OCI-LY7 (cell line): ENCODE results near the gene GNLY.

Experiments
- EZH2phosphoT487 ChIP-seq: fragments of 200-600 bp; sonication (generic); IDR thresholded peaks from 2 replicates; pipeline ENCODE4 v1.6.1; 2018; ENCODE audit warnings: low read depth, borderline replicate concordance, mild to moderate bottlenecking, mixed run types, antibody characterized with exemption, low read length, moderate library complexity, mixed read lengths
- TF ChIP-seq, protein P1 (sequence below): fragments of 200-600 bp; sonication (generic); conservative IDR thresholded peaks from 2 replicates; pipeline ENCODE4 v1.5.1; 2014; ENCODE audit warnings: mild to moderate bottlenecking, antibody characterized with exemption, low read length, moderate library complexity, mixed read lengths

- TF ChIP-seq, protein P1, sequence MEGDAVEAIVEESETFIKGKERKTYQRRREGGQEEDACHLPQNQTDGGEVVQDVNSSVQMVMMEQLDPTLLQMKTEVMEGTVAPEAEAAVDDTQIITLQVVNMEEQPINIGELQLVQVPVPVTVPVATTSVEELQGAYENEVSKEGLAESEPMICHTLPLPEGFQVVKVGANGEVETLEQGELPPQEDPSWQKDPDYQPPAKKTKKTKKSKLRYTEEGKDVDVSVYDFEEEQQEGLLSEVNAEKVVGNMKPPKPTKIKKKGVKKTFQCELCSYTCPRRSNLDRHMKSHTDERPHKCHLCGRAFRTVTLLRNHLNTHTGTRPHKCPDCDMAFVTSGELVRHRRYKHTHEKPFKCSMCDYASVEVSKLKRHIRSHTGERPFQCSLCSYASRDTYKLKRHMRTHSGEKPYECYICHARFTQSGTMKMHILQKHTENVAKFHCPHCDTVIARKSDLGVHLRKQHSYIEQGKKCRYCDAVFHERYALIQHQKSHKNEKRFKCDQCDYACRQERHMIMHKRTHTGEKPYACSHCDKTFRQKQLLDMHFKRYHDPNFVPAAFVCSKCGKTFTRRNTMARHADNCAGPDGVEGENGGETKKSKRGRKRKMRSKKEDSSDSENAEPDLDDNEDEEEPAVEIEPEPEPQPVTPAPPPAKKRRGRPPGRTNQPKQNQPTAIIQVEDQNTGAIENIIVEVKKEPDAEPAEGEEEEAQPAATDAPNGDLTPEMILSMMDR, result no peak
- no peak for TF ChIP-seq EZH2phosphoT487
Measured at GRCh38 chr2:85725451-85725850, 31.3 kb downstream of the GNLY start.
